ENCODE results near the gene OMA1. TPM values are rescaled to one million over a fixed set of nuclear protein-coding genes. Genes with fewer than 3 reads are reported as not detected.

Gene OMA1
- total and polyA plus RNA-seq, 2 of the 4 experiments (the other 2 are of a cell fraction) = 5.9 to 6.4 TPM

GRCh38 chr1:58459911-58460310, 86.6 kb downstream of the OMA1 start:
- Histone ChIP-seq H4K91ac (ENCODE audit: insufficient read depth, low read depth, low read length) (no peak overlapping the region), H3K56ac (ENCODE audit: extremely low read depth, insufficient read depth, low read length) (no peak overlapping the region), H4K8ac (ENCODE audit: low read depth in 2 of 2, low read length in 2 of 2) (no peak overlapping the region), H2BK5ac (ENCODE audit: low read depth, low read length, poor library complexity, severe bottlenecking) (no peak overlapping the region), H3K27me3 (ENCODE audit: control insufficient read depth, insufficient read depth, low read length) (peaks cover 4% of the 10 kb centered on the region; the same call in 1 of the 2 replicates), H3K36me3 (ENCODE audit: control insufficient read depth, insufficient read depth, low read length) (no peaks in the 10 kb centered on the region), H3K4me3 (ENCODE audit: insufficient read depth, low read depth, low read length) (no peak overlapping the region), H2AK9ac (replicated peaks; ENCODE audit: low read depth, low read length, poor library complexity) (no peak overlapping the region), H4K5ac (ENCODE audit: low read depth, low read length) (no peak overlapping the region), H3K79me1 (ENCODE audit: low read depth in 1 of 2, low read length in 2 of 2) (no peaks in the 10 kb centered on the region), H3K23ac (ENCODE audit: low read depth, low read length) (no peak overlapping the region), H2BK120ac (ENCODE audit: low read depth, low read length) (no peak overlapping the region), H3K4me1 (ENCODE audit: control insufficient read depth, insufficient read depth, low read length) (no peaks in the 10 kb centered on the region), H3K9me3 (ENCODE audit: control insufficient read depth, insufficient read depth, low read length) (no peaks in the 10 kb centered on the region), H4K20me1 (ENCODE audit: insufficient read depth, low read length) (no peaks in the 10 kb centered on the region), H3K18ac (ENCODE audit: low read depth, low read length) (no peak overlapping the region), H2AFZ (replicated peaks; ENCODE audit: low read length, poor library complexity) (no peak overlapping the region), H3K4me2 (ENCODE audit: low read depth, low read length) (no peak overlapping the region), H2BK15ac (ENCODE audit: low read depth, low read length) (no peak overlapping the region), H3K9ac (ENCODE audit: low read depth, low read length) (no peak overlapping the region), H3K27ac (ENCODE audit: insufficient read depth, low read length) (no peak overlapping the region), H2AK5ac (ENCODE audit: low read depth, low read length) (no peak overlapping the region), H3K9me1 (ENCODE audit: insufficient read depth, low read length) (no peaks in the 10 kb centered on the region), H3K4ac (ENCODE audit: low read depth, low read length) (no peak overlapping the region), H2BK20ac (ENCODE audit: low read depth, low read length) (no peak overlapping the region), H3K14ac (replicated peaks; ENCODE audit: low read depth, low read length) (no peak overlapping the region)
- DNase-seq (no peak), ATAC-seq (ENCODE audit: low read depth) (no peak)
- POLR2A ChIA-PET (ENCODE audit: unreplicated experiment) = no interaction called here
- in situ Hi-C loops (cut with MboI; ENCODE audit: low sequenced_read_pairs) = no loop called here
- dilution Hi-C loops (cut with HindIII; ENCODE audit: low sequenced_read_pairs, unreplicated experiment) = no loop called here
- CTCF ChIA-PET = no interaction called here
- WGBS, 2 experiments (ENCODE audit: extremely low coverage in 2 of 2, insufficient read length in 1 of 2) = no CpG with 5 or more reads among the region's 1 CpG
- TF ChIP-seq BHLHE40 (IDR thresholded peaks at IDR 0.05; ENCODE audit: low read depth, low read length) = no peak
- TF ChIP-seq FOS (IDR thresholded peaks at IDR 0.05; ENCODE audit: low read depth, low read length) = no peak
- no peak for TF ChIP-seq ELK1 (IDR thresholded peaks at IDR 0.05; ENCODE audit: borderline replicate concordance, low read depth, low read length)
- TF ChIP-seq RCOR1 (IDR thresholded peaks at IDR 0.05; ENCODE audit: insufficient replicate concordance, low read length) = no peak
- no peak for TF ChIP-seq USF2 (IDR thresholded peaks at IDR 0.05; ENCODE audit: low read depth, low read length)
- TF ChIP-seq RFX5 (IDR thresholded peaks at IDR 0.05; ENCODE audit: low read depth, low read length) = no peak
- no peak for TF ChIP-seq POLR2A (IDR thresholded peaks at IDR 0.05; ENCODE audit: low read depth, low read length)
- no peak for TF ChIP-seq MAZ (IDR thresholded peaks at IDR 0.05; ENCODE audit: borderline replicate concordance, low read depth, low read length)
- TF ChIP-seq CTCF (conservative IDR thresholded peaks at IDR 0.05; ENCODE audit: low read depth, low read length) = no peak
- TF ChIP-seq NFE2L2 (IDR thresholded peaks at IDR 0.05; ENCODE audit: low read depth, low read length) = no peak
- TF ChIP-seq MAFK (IDR thresholded peaks at IDR 0.05; ENCODE audit: low read depth, low read length) = no peak
- BruUV-seq (replicated peaks) = no TSS peak
- intact Hi-C loops (cut with micrococcal nuclease) = no loop called here

Measured in IMR-90 (cell line).